ENCODE results near the gene SETX. TPM values are rescaled to one million over a fixed set of nuclear protein-coding genes. Genes with fewer than 3 reads are reported as not detected.
A peak's percentile ranks its signal among the peaks of the same experiment; 100 is the strongest.

SETX gene
- total and polyA plus RNA-seq, 2 of the 13 experiments (the other 11 are each of a cell fraction or from before 2014, with no cell fraction given) = 13.2 to 39.0 TPM

DNA sequence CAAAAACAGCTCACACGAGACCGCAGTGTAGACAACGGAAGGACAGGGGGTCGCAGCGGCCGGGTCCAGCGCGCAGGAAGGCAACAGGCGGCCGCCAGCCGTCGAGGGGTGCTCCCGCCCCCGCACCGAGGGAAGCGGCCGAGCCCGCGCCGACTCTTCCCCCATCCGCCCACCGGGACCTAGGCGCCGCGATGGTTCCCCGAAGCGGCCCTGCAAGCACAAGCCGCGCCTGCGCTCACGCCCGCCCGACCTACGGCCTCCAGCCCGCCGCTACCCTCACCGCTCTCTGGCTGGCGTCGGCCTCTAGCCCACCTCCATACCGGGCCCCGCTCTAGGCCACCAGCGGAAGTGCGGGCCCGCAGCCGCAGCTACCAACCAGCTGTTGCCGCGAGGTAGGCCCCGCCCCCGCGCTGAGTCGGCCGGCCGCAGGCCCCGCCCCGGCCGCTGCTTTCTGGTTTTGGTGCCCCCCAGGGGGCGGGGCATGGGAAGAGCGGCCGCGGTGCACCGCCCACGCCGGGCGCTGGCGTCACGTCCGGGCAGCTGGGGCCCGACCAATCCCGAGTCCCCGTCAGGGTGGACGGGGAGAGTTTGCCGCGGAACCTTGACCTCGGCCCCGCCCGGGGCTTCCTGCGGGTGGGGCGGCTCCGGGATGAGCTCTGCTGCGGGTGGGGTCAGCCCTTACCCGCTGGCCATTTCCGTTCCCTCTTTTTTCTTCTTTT, at the start of gene SETX (continued):
- TF ChIP-seq HMGA1 (CRISPR knock-in tag; conservative IDR thresholded peaks at IDR 0.05) (no peak), BRD4 (CRISPR knock-in tag; IDR thresholded peaks at IDR 0.05) (peak; percentile 84; the same call in 1 of the 2 replicates), JARID2 (CRISPR knock-in tag; IDR thresholded peaks at IDR 0.05; ENCODE audit: insufficient replicate concordance) (no peak), STAT5B (CRISPR knock-in tag; IDR thresholded peaks at IDR 0.05) (no peak), NCOA5 (CRISPR knock-in tag; IDR thresholded peaks at IDR 0.05) (no peak), ZGPAT (CRISPR knock-in tag; IDR thresholded peaks at IDR 0.05) (peak; percentile 80; the same call in 1 of the 2 replicates), ATF1 (CRISPR knock-in tag; IDR thresholded peaks at IDR 0.05) (no peak), MLXIP (CRISPR knock-in tag; IDR thresholded peaks at IDR 0.05; ENCODE audit: borderline replicate concordance) (no peak), NFAT5 (CRISPR knock-in tag; IDR thresholded peaks at IDR 0.05) (no peak; the same call in 1 of the 2 replicates), SOX13 (IDR thresholded peaks at IDR 0.05) (no peak), SOX13 (CRISPR knock-in tag; conservative IDR thresholded peaks at IDR 0.05 in 1 of 2, IDR thresholded peaks at IDR 0.05 in 1 of 2) (no peak; a peak in 1 of 4 replicates), ZMYM4 (CRISPR knock-in tag; IDR thresholded peaks at IDR 0.05) (peak; percentile 74), ZKSCAN8 (CRISPR knock-in tag; IDR thresholded peaks at IDR 0.05; ENCODE audit: borderline replicate concordance) (no peak), MXD4 (CRISPR knock-in tag; IDR thresholded peaks at IDR 0.05) (no peak), ZNF563 (CRISPR knock-in tag; IDR thresholded peaks at IDR 0.05) (no peak), ZNF136 (CRISPR knock-in tag; IDR thresholded peaks at IDR 0.05; ENCODE audit: low read depth) (no peak)
- TF ChIP-seq, protein P1, sequence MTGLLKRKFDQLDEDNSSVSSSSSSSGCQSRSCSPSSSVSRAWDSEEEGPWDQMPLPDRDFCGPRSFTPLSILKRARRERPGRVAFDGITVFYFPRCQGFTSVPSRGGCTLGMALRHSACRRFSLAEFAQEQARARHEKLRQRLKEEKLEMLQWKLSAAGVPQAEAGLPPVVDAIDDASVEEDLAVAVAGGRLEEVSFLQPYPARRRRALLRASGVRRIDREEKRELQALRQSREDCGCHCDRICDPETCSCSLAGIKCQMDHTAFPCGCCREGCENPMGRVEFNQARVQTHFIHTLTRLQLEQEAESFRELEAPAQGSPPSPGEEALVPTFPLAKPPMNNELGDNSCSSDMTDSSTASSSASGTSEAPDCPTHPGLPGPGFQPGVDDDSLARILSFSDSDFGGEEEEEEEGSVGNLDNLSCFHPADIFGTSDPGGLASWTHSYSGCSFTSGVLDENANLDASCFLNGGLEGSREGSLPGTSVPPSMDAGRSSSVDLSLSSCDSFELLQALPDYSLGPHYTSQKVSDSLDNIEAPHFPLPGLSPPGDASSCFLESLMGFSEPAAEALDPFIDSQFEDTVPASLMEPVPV (CRISPR knock-in tag; IDR thresholded peaks at IDR 0.05) = no peak
- TF ChIP-seq, protein P2, sequence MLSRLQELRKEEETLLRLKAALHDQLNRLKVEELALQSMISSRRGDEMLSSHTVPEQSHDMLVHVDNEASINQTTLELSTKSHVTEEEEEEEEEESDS (CRISPR knock-in tag; IDR thresholded peaks at IDR 0.05; ENCODE audit: borderline replicate concordance) = no peak
